ENCODE data around the gene EEF1AKMT4.
A peak's percentile ranks its signal among the peaks of the same experiment; 100 is the strongest.

Gene EEF1AKMT4

DNA sequence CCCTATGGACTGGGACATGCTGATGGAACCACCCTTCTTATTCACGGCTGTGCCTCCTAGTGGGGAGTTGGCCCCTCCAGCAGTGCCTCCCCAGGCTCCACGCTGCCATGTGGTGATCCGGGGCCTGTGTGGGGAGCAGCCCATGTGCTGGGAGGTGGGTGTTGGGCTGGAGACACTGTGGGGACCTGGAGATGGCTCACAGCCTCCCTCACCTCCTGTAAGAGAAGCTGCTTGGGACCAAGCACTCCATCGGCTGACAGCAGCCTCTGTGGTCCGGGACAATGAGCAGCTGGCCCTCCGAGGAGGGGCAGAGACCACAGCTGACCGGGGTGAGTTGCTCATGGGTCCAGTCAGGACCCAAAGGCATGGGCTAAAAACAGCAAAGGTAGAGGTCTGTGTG is 9.8 kb upstream of the EEF1AKMT4 start:
- no peak for TF ChIP-seq CTCF (IDR thresholded peaks at IDR 0.05; ENCODE audit: control insufficient read depth, extremely low read depth, insufficient read depth)
- H3K4me3 ChIP-seq (ENCODE audit: low read depth, low read length) = no peak overlapping the region
- DNase-seq (ENCODE audit: low read depth) = no peak

DNA sequence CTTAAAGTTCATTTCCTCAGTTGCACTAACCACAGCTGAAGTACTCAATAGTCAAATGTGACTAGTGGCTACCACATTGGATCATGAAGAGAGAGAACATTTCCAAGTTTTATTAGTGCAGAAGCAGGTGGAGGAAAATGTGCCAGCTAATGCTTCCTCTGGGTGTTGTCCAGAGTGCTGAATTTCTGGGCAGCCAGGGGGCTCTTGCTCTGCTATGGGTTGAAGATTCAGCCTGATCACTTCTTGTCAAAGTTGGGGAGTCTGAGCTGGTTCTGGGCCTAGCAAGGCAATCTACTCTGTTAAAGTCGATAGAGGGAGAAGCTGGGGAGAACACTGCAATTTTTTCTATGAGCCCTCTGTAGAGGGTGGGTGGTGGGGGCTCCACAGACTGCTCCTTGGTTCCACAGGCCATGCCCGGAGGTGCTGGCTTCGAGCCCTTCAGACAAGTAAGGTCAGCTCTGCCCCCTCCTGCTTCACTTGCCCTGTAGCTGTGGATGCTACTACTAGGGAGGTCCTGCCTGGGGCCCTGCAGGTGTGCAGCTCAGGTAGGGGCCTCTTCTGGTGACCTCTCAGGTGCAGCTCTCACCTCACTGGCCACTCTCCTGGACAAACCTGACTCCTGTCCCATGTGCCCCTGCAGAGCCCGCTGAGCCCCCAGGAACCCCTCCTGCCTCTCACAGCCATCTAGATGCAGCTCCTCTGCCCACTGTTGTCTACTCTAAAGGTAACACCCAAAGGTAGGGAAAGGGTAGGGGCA is 8.9 kb upstream of the EEF1AKMT4 start:
- TF ChIP-seq CTCF (IDR thresholded peaks at IDR 0.05; ENCODE audit: control insufficient read depth, extremely low read depth, insufficient read depth) = no peak
- DNase-seq (ENCODE audit: low read depth) = no peak
- H3K4me3 ChIP-seq (ENCODE audit: low read depth, low read length) = no peak overlapping the region

DNA sequence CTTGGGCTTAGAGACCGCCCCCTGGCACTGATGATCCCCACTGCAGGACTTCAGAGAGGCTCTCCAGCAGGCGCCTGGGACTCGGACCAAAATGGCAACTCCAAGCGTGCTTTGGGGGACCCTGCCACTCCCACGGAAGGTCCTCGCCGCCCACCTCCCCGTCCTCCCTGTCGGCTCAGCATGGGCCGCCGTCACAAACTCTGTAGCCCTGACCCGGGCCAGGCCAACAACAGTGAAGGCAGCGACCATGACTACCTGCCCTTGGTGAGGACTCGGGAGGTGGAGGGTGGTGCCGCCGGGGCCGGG is 8.4 kb upstream of the EEF1AKMT4 start:
- DNase-seq (ENCODE audit: low read depth) = no peak
- H3K4me3 ChIP-seq (ENCODE audit: low read depth, low read length) = no peak overlapping the region
- no peak for TF ChIP-seq CTCF (IDR thresholded peaks at IDR 0.05; ENCODE audit: control insufficient read depth, extremely low read depth, insufficient read depth)

DNA sequence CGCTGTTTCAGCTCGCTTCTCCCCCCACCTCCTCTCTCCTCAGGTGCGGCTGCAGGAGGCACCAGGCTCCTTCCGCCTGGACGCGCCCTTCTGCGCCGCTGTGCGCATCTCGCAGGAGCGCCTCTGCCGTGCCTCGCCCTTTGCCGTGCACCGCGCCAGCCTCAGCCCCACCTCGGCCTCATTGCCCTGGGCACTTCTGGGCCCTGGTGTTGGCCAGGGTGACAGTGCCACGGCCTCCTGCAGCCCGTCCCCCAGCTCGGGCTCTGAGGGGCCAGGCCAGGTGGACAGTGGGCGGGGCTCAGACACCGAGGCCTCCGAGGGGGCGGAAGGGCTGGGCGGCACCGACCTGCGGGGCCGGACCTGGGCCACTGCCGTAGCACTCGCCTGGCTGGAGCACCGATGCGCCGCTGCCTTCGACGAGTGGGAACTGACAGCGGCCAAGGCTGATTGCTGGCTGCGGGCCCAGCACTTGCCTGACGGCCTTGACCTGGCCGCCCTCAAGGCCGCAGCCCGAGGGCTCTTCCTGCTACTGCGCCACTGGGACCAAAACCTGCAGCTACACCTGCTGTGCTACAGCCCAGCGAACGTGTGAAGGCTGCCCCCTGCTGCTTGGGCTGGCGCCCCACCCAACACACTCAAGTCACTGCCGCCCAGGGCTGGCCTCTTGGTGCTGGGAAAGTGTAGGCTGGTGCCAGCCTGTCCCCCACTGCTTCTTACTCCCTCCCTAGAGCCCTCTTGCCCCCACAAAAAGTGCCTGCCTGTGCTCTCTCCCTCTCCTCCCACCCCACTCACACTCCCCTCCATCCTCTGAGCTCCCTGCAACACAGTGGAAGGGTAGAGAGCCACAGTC is 7.8 kb upstream of the EEF1AKMT4 start:
- H3K4me3 ChIP-seq (ENCODE audit: low read depth, low read length) = no peak overlapping the region
- peak; percentile 85 for TF ChIP-seq CTCF (IDR thresholded peaks at IDR 0.05; ENCODE audit: control insufficient read depth, extremely low read depth, insufficient read depth)
- DNase-seq (ENCODE audit: low read depth) = peak; percentile 90

GRCh38 chr3:184242297-184242685 is 7.2 kb upstream of the EEF1AKMT4 start:
- no peak for TF ChIP-seq CTCF (IDR thresholded peaks at IDR 0.05; ENCODE audit: control insufficient read depth, extremely low read depth, insufficient read depth)
- no peak overlapping the region for H3K4me3 ChIP-seq (ENCODE audit: low read depth, low read length)
- no peak for DNase-seq (ENCODE audit: low read depth)

GRCh38 chr3:184248454-184249411 is 739 bp upstream of the EEF1AKMT4 start, which contains the start of gene ALG3:
Gene ALG3 (minus strand): TSS chr3:184248962. CDS start chr3:184248940, 22 bp downstream.
- peak; percentile 62 for DNase-seq (ENCODE audit: low read depth)
- peak within 1 kb of the TSS; percentile 73 for H3K4me3 ChIP-seq (ENCODE audit: low read depth, low read length)
- TF ChIP-seq CTCF (IDR thresholded peaks at IDR 0.05; ENCODE audit: control insufficient read depth, extremely low read depth, insufficient read depth) = 0 out of 2 replicates have a peak, but pooled peaks have one; percentile 3
